Hematopoietic multipotent progenitor cell treated with erythropoietin and hydrocortisone succinate and interleukin-3 and kit ligand, for 8 days (in vitro differentiated cells): ENCODE measurements around the gene FILIP1.

Source experiments
- DNase-seq: peaks from one replicate; pipeline ENCODE4 v3.0.0-alpha.2; 2015

FILIP1 gene

DNA sequence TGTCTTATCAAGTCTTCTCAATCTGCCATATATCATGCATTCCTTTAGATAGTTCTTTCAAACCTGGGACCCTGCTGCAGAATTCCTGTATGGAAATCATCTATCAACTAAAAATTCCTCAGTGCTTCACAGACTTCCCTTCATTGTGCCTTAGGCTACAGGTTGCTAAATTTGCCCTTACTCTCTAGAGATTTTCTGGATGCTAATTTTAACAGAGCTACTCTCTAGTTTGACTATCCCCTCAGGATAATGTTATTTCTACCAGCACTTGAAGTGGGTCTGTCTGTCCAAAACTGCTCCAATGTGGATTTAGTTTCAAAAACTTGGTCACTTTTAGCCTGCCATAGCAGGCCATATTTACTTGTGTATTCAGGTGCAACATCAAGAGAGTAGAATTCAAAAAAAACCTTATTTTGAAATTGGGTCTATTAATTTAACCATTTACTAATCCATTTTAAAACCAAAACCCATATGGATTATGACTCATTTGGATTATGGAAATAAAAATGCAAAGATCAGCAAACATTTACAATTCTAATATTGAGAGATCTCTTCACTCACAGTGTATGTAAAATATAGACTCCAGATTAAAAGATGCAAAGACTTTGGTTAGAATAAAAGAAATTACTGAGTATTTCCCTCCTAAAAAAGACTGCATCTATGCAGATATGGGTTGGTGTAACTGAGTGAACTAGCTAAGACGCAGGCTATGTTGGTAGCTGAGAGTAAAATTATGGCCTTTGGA lies 236.1 kb downstream of the FILIP1 start:
- no peak for DNase-seq

DNA sequence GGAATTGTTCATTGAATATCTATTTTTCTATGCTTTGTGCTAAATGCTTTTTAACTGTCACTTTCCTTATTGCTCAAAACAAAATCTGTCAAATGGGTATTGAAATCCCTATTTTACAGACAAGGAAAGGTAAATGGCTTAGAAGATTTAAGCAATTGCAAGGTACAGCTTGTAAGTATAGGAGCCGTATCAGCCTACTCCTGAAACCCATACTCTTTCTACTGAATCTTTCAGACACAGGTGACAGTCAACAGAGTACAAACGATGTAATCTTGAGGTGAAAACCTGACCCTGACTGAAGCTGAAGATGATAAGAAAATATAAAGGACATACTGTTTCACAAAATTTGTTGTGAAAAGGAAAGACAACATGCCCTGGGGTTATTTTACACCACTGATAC lies 243.0 kb downstream of the FILIP1 start:
- no peak for DNase-seq

DNA sequence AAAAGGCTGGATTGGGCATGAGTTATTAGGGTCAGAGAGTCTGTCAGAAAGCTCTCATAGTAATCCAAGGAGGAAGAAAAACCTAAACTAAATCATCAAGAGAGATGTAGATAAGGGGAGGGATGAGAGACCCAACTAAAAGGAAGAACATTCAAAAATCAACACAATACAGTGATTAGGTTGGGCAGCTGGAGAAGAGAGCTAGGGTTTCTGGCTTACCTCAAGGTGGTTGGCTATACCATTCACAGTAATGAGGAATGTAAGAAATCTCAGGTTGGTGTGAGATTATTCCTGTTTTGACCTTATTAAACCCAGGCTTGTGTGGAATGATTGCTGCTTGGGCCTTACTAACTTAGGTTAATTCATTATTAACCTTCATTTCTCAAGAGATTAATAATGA lies 243.8 kb downstream of the FILIP1 start:
- no peak for DNase-seq

DNA sequence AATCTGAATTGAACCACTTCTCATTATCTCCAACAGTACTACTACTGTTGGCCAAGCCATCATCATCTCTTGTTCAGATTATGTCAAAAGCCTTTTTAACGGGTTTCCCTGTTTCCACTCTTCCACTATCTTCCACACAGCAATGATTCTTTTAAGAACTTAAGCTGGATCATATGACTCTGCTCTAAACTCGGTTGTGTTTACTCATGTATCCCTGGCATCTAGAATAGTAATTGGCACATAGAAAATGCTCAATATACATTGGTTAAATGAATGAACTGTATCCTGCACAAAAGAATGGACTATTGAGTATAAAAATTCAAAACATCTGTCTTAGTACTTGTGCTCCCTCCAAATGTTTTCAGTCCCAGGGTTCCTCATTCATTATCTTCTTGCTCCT lies 247.2 kb downstream of the FILIP1 start:
- no peak for DNase-seq

DNA sequence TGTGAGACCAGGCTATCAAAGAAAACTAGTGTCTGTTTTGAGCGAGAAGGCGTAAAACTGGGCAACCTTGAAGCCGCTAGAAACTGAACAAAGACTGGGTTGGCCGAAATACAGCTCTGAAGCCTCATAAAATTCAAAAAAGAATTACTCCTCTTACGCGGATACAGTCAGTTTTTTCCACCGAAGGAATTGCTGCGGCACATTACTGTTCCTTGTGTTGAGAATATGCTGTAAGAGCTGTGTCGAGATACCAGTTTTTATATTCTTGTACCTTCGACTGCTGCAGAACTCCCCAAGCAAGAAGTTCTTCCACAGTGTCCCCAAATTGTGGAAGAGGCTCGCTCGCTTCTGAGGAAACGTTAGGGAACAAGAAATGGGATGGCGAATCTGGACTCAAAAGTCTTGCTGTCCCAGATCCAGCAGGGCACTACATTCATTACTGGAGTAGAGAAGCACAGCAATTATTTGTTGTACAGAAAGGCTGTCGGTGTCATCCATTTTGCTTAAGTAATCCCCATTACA lies 249.5 kb downstream of the FILIP1 start:
- DNase-seq = no peak

DNA sequence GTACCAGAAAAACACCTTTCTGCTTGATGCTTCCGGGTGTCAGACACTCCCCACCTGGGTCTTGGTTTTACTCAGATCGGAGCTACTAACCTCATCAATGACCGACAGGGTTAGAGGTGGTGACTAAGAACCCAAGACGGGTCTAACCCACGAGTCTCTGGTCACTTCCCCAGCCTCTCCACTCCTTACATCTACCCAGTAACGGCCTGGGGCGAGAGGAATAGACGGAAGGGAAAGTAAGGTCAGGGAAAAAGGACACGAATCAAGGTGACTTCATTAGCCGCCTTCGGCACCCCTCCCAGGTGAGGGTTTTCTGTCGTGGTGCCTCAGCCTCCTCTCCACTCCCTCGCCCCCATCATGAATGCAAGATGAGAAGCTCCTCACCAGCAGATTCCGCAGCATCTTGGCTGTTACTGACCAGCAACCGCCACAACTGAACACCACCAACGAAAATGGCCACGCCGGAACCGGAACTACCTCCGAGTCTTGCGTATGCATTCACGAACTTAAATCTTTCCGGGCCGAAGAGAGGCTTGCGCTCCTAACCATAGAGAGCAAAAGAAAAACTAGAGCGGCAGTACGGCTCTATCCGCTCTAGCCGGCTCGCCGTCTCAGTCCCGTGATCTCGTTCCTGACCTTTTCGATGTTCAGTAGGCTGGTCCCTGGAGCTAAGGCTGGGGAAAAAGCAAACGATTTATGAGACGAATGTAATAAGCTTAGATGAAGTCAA lies 250.1 kb downstream of the FILIP1 start, which contains the start of gene COX7A2:
Gene COX7A2, minus strand, starts transcription at position 469 of the 730 bp plus-strand sequence. Its CDS starts 67 bp downstream, at position 402.
- DNase-seq = peak; percentile 97
